ENCODE results near the gene LMX1B.

The LMX1B gene

GRCh38 chr9:126700296-126700695 lies 86.6 kb downstream of the LMX1B start:
- no peak overlapping the region for H3K27ac ChIP-seq (ENCODE audit: extremely low read depth, low read depth, low read length)
- H3K4me1 ChIP-seq (ENCODE audit: control insufficient read depth, insufficient read depth, low read length) = no peaks in the 10 kb centered on the region
- ChIA-PET POLR2A (interaction anchor here (0.6 kb wide), 2 partner anchors 214 to 1756 kb away, joined by 3 read pairs; no protein-coding TSS in a partner anchor), CTCF (interaction anchor here (0.6 to 9.8 kb wide), 5 partner anchors 12 to 1238 kb away, joined by 3 to 373 read pairs (median 4); no protein-coding TSS in a partner anchor)
- H3K4me3 ChIP-seq (ENCODE audit: low read depth, low read length) = no peak overlapping the region
- TF ChIP-seq ZNF292 (tag by site-specific recombination; IDR thresholded peaks at IDR 0.05; ENCODE audit: borderline replicate concordance, low read depth) = no peak
- no peak for TF ChIP-seq ZNF513 (tag by site-specific recombination; IDR thresholded peaks at IDR 0.05)
- no peak for TF ChIP-seq ZNF521 (tag by site-specific recombination; IDR thresholded peaks at IDR 0.05)
- TF ChIP-seq ZIC2 (tag by site-specific recombination; IDR thresholded peaks at IDR 0.05) = 0 out of 2 replicates have a peak, but pooled peaks have one; percentile 11
- no peak for TF ChIP-seq ZNF19 (tag by site-specific recombination; IDR thresholded peaks at IDR 0.05; ENCODE audit: low read depth)
- no peaks in the 10 kb centered on the region for H3K9me3 ChIP-seq (ENCODE audit: control insufficient read depth, insufficient read depth, low read depth, low read length)
- H3K36me3 ChIP-seq (ENCODE audit: control insufficient read depth in 2 of 2, insufficient read depth in 1 of 2, low read length in 2 of 2) = peaks cover 0 to 7% of the 10 kb centered on the region in 2 experiments; a peak in 1 of 3 replicates

- TF ChIP-seq PRDM1 (tag by site-specific recombination; IDR thresholded peaks at IDR 0.05) (0 out of 2 replicates have a peak, but pooled peaks have one; percentile 11), PRDM4 (tag by site-specific recombination; IDR thresholded peaks at IDR 0.05) (no peak)
- ChIA-PET CTCF (interaction anchor here (0.5 to 9.8 kb wide), 17 partner anchors 9 to 202 kb away, joined by 3 to 373 read pairs (median 4); no protein-coding TSS in a partner anchor), POLR2A (interaction anchor here (1.4 kb wide), 1 partner anchor 22 kb away, joined by 4 read pairs; no protein-coding TSS in a partner anchor)
- Histone ChIP-seq H3K4me1 (ENCODE audit: control insufficient read depth, insufficient read depth, low read length) (no peaks in the 10 kb centered on the region), H3K9me3 (ENCODE audit: control insufficient read depth, insufficient read depth, low read depth, low read length) (no peaks in the 10 kb centered on the region), H3K4me3 (ENCODE audit: low read depth, low read length) (no peak overlapping the region), H3K27ac (ENCODE audit: extremely low read depth, low read depth, low read length) (no peak overlapping the region), H3K36me3 (ENCODE audit: control insufficient read depth in 2 of 2, insufficient read depth in 1 of 2, low read length in 2 of 2) (peaks cover 0 to 7% of the 10 kb centered on the region in 2 experiments; a peak in 1 of 3 replicates)
Measured at GRCh38 chr9:126700903-126701812, 87.4 kb downstream of the LMX1B start.

- H3K9me3 ChIP-seq (ENCODE audit: control insufficient read depth, insufficient read depth, low read depth, low read length) = no peaks in the 10 kb centered on the region
- peaks cover 0 to 5% of the 10 kb centered on the region in 2 experiments; a peak in 1 of 3 replicates for H3K36me3 ChIP-seq (ENCODE audit: control insufficient read depth in 2 of 2, insufficient read depth in 1 of 2, low read length in 2 of 2)
- no peak for TF ChIP-seq ZNF548 (tag by site-specific recombination; IDR thresholded peaks at IDR 0.05)
- TF ChIP-seq ZNF558 (tag by site-specific recombination; IDR thresholded peaks at IDR 0.05) = no peak
- TF ChIP-seq ZNF169 (tag by site-specific recombination; IDR thresholded peaks at IDR 0.05) = no peak
- TF ChIP-seq ZNF624 (tag by site-specific recombination; IDR thresholded peaks at IDR 0.05) = no peak
- TF ChIP-seq SCRT1 (tag by site-specific recombination; IDR thresholded peaks at IDR 0.05; ENCODE audit: borderline replicate concordance) = no peak
- no peak for TF ChIP-seq ZNF18 (tag by site-specific recombination; IDR thresholded peaks at IDR 0.05)
- no peak for TF ChIP-seq ZSCAN23 (tag by site-specific recombination; IDR thresholded peaks at IDR 0.05)
- TF ChIP-seq KLF9 (tag by site-specific recombination; IDR thresholded peaks at IDR 0.05; ENCODE audit: low read depth) = no peak
- TF ChIP-seq KLF7 (tag by site-specific recombination; IDR thresholded peaks at IDR 0.05; ENCODE audit: borderline replicate concordance) = no peak
- TF ChIP-seq ZNF223 (tag by site-specific recombination; IDR thresholded peaks at IDR 0.05) = no peak
- TF ChIP-seq ZNF747 (tag by site-specific recombination; IDR thresholded peaks at IDR 0.05) = no peak
- TF ChIP-seq ZNF571 (tag by site-specific recombination; IDR thresholded peaks at IDR 0.05) = no peak
- no peak for TF ChIP-seq WT1 (tag by site-specific recombination; IDR thresholded peaks at IDR 0.05)
- no peak for TF ChIP-seq ZNF16 (tag by site-specific recombination; IDR thresholded peaks at IDR 0.05; ENCODE audit: low read depth)
- no peak for TF ChIP-seq ZNF394 (tag by site-specific recombination; IDR thresholded peaks at IDR 0.05; ENCODE audit: borderline replicate concordance)
- H3K27ac ChIP-seq (ENCODE audit: extremely low read depth, low read depth, low read length) = no peak overlapping the region
- POLR2A ChIA-PET = interaction anchor here (1.3 to 1.4 kb wide), 2 partner anchors 21 to 89 kb away, joined by 4 to 5 read pairs; partner anchors contain the start of gene LMX1B
- no peak overlapping the region for H3K4me3 ChIP-seq (ENCODE audit: low read depth, low read length)
- no peaks in the 10 kb centered on the region for H3K4me1 ChIP-seq (ENCODE audit: control insufficient read depth, insufficient read depth, low read length)
- CTCF ChIA-PET = interaction anchor here (0.5 to 9.8 kb wide), 19 partner anchors 9 to 202 kb away, joined by 3 to 373 read pairs (median 5); partner anchors contain the start of gene LMX1B
Measured at GRCh38 chr9:126701813-126702140, 88.0 kb downstream of the LMX1B start.

Measured in HEK293 (cell line).